Iris pigment epithelial cell (primary cell): ENCODE measurements around the gene HRCT1.
"Not testable (repeated sequence)": the region's sequence is repeated elsewhere in the genome, so short reads cannot be mapped to it uniquely, and the experiment has no call there.

Source experiments
- DNase-seq: peaks from one replicate; pipeline ENCODE4 v3.0.0-alpha.2; 2011; ENCODE audit warnings: low read depth

HRCT1 gene

GRCh38 chr9:35905912-35906679, at the start of gene HRCT1:
Gene HRCT1 (plus strand): TSS chr9:35906202. CDS start chr9:35906288, 86 bp downstream.
- peak; percentile 96 for DNase-seq

- DNase-seq, result no peak
These were observed 49.8 kb upstream of the HRCT1 start for GRCh38 chr9:35856206-35856605.

- no peak for DNase-seq
These were observed 49.1 kb upstream of the HRCT1 start for GRCh38 chr9:35856882-35857281.

GRCh38 chr9:35858458-35858857, 47.5 kb upstream of the HRCT1 start:
- no peak for DNase-seq

- DNase-seq, result no peak
These were observed 46.6 kb upstream of the HRCT1 start for GRCh38 chr9:35859310-35859989.

GRCh38 chr9:35859990-35860339, 46.0 kb upstream of the HRCT1 start:
- no peak for DNase-seq

GRCh38 chr9:35861161-35861897, 44.7 kb upstream of the HRCT1 start:
- DNase-seq, result no peak

- DNase-seq, result no peak
These were observed 43.7 kb upstream of the HRCT1 start for GRCh38 chr9:35862328-35862727.

GRCh38 chr9:35863583-35863982, 42.4 kb upstream of the HRCT1 start:
- no peak for DNase-seq

GRCh38 chr9:35864695-35865255, 41.2 kb upstream of the HRCT1 start:
- DNase-seq, result no peak

GRCh38 chr9:35867538-35867937, 38.5 kb upstream of the HRCT1 start:
- no peak for DNase-seq

GRCh38 chr9:35868933-35869332, 37.1 kb upstream of the HRCT1 start:
- DNase-seq, result no peak

- DNase-seq, result no peak
These were observed 36.3 kb upstream of the HRCT1 start for GRCh38 chr9:35869621-35870216.

- DNase-seq, result no peak
These were observed 35.6 kb upstream of the HRCT1 start, which contains the start of gene OR13J1 for GRCh38 chr9:35870351-35870923. Gene OR13J1 (minus strand): TSS chr9:35870401. CDS start chr9:35870401, 0 bp downstream.

- DNase-seq, result no peak
These were observed 34.5 kb upstream of the HRCT1 start for GRCh38 chr9:35871545-35871944.

GRCh38 chr9:35872505-35872904, 33.5 kb upstream of the HRCT1 start:
- DNase-seq, result no peak

GRCh38 chr9:35882263-35882848, 23.6 kb upstream of the HRCT1 start:
- DNase-seq, result peak; percentile 58

GRCh38 chr9:35882996-35883395, 23.0 kb upstream of the HRCT1 start:
- peak; percentile 21 for DNase-seq

GRCh38 chr9:35884908-35885307, 21.1 kb upstream of the HRCT1 start:
- not testable (repeated sequence) for DNase-seq

- DNase-seq, result no peak
These were observed 14.4 kb upstream of the HRCT1 start for GRCh38 chr9:35891646-35892045.

- DNase-seq, result no peak
These were observed 14.0 kb upstream of the HRCT1 start for GRCh38 chr9:35892051-35892450.
